H9 (cell line): ENCODE results near the gene ANKRD12. TPM values are rescaled to one million over a fixed set of nuclear protein-coding genes. Genes with fewer than 3 reads are reported as not detected.
"Not testable (repeated sequence)": the region's sequence is repeated elsewhere in the genome, so short reads cannot be mapped to it uniquely, and the experiment has no call there.

Experiments used
- DNase-seq: peaks from one replicate; pipeline ENCODE4 v3.0.0-alpha.2; 2017
- H2AFZ ChIP-seq: one replicate; pipeline ENCODE4 v1.6.1; 2013; ENCODE audit warnings: mild to moderate bottlenecking, low read length, control low read depth, moderate library complexity
- H2AK5ac ChIP-seq: 2 replicates; pipeline ENCODE4 v1.6.1; 2013; ENCODE audit warnings: low read length, control low read depth, mixed read lengths; ENCODE audit not compliant: insufficient read length
- H2BK120ac ChIP-seq: one replicate; pipeline ENCODE4 v1.6.1; 2013; ENCODE audit warnings: low read depth, mild to moderate bottlenecking, low read length, control low read depth, inconsistent platforms; ENCODE audit not compliant: poor library complexity, severe bottlenecking
- H2BK12ac ChIP-seq: 2 replicates; pipeline ENCODE4 v1.6.1; 2013; ENCODE audit warnings: low read length, control low read depth, mixed read lengths, low read depth; ENCODE audit not compliant: insufficient read length
- H2BK15ac ChIP-seq: 2 replicates; pipeline ENCODE4 v1.6.1; 2013; ENCODE audit warnings: low read depth, low read length, control low read depth
- H2BK20ac ChIP-seq: one replicate; pipeline ENCODE4 v1.6.1; 2013; ENCODE audit warnings: low read depth, mild to moderate bottlenecking, low read length, control low read depth, inconsistent platforms; ENCODE audit not compliant: poor library complexity, severe bottlenecking
- H2BK5ac ChIP-seq: 2 replicates; pipeline ENCODE4 v1.6.1; 2013; ENCODE audit warnings: low read length, control low read depth, mixed read lengths; ENCODE audit not compliant: insufficient read length
- H3K14ac ChIP-seq: 2 replicates; pipeline ENCODE4 v1.6.1; 2013; ENCODE audit warnings: low read length, control low read depth; ENCODE audit not compliant: insufficient read depth
- H3K18ac ChIP-seq: 2 replicates; pipeline ENCODE4 v1.6.1; 2013; ENCODE audit warnings: low read depth, mild to moderate bottlenecking, mixed read lengths, low read length, control low read depth; ENCODE audit not compliant: insufficient read length
- H3K23ac ChIP-seq: 2 replicates; pipeline ENCODE4 v1.6.1; 2013; ENCODE audit warnings: low read length, control low read depth, mixed read lengths, low read depth; ENCODE audit not compliant: insufficient read length
- H3K23me2 ChIP-seq: 2 replicates; pipeline ENCODE4 v1.6.1; 2013; ENCODE audit warnings: low read depth, mild to moderate bottlenecking, mixed read lengths, low read length, control low read depth; ENCODE audit not compliant: insufficient read length, poor library complexity, severe bottlenecking
- H3K27ac ChIP-seq: 2 replicates; pipeline ENCODE4 v1.5.1; 2013; ENCODE audit warnings: low read length, control low read depth, mixed read lengths, low read depth; ENCODE audit not compliant: insufficient read length
- H3K27me3 ChIP-seq: 2 replicates; pipeline ENCODE4 v1.6.1; 2013; ENCODE audit warnings: low read length, control low read depth, inconsistent platforms; ENCODE audit not compliant: insufficient read depth
- H3K4ac ChIP-seq: 2 replicates; pipeline ENCODE4 v1.6.1; 2013; ENCODE audit warnings: low read depth, mild to moderate bottlenecking, control low read depth, inconsistent platforms, low read length, moderate library complexity
- H3K4me1 ChIP-seq: 2 replicates; pipeline ENCODE4 v1.6.1; 2013; ENCODE audit warnings: low read length, control low read depth, inconsistent platforms; ENCODE audit not compliant: insufficient read depth
- H3K4me2 ChIP-seq: 2 replicates; pipeline ENCODE4 v1.6.1; 2013; ENCODE audit warnings: low read length, control low read depth, mixed read lengths; ENCODE audit not compliant: insufficient read length, insufficient read depth
- H3K56ac ChIP-seq: 2 replicates; pipeline ENCODE4 v1.6.1; 2013; ENCODE audit warnings: low read depth, mild to moderate bottlenecking, mixed read lengths, low read length, control low read depth; ENCODE audit not compliant: insufficient read length
- H3K79me1 ChIP-seq: 2 replicates; pipeline ENCODE4 v1.6.1; 2013; ENCODE audit warnings: low read depth, mild to moderate bottlenecking, moderate library complexity, low read length, control low read depth, inconsistent platforms; ENCODE audit not compliant: insufficient read depth, poor library complexity, severe bottlenecking
- H3K79me2 ChIP-seq: 2 replicates; pipeline ENCODE4 v1.6.1; 2013; ENCODE audit warnings: low read length, control low read depth, inconsistent platforms; ENCODE audit not compliant: insufficient read depth
- H3K9ac ChIP-seq: 2 replicates; pipeline ENCODE4 v1.6.1; 2013; ENCODE audit warnings: low read length, control low read depth, mixed read lengths; ENCODE audit not compliant: insufficient read length; ENCODE audit errors: extremely low read depth
- H3K9me3 ChIP-seq: one replicate; pipeline ENCODE4 v1.6.1; 2013; ENCODE audit warnings: low read depth, low read length, inconsistent platforms; ENCODE audit not compliant: control insufficient read depth
- H3T11ph ChIP-seq: one replicate; pipeline ENCODE4 v1.6.1; 2013; ENCODE audit warnings: mild to moderate bottlenecking, low read length, control low read depth, inconsistent platforms
- H4K20me1 ChIP-seq: one replicate; pipeline ENCODE4 v1.6.1; 2013; ENCODE audit not compliant: control insufficient read depth, insufficient read length, insufficient read depth
- H4K5ac ChIP-seq: 2 replicates; pipeline ENCODE4 v1.6.1; 2013; ENCODE audit warnings: low read depth, mild to moderate bottlenecking, mixed read lengths, low read length, control low read depth; ENCODE audit not compliant: insufficient read length
- H4K8ac ChIP-seq: replicated peaks from 2 replicates; pipeline ENCODE4 v1.6.1; 2013; ENCODE audit warnings: low read length, control low read depth, mixed read lengths, low read depth; ENCODE audit not compliant: insufficient read length
- H4K91ac ChIP-seq: 2 replicates; pipeline ENCODE4 v1.6.1; 2013; ENCODE audit warnings: low read depth, mild to moderate bottlenecking, moderate library complexity, mixed read lengths, low read length, control low read depth; ENCODE audit not compliant: insufficient read length
- H3K27ac Mint-ChIP-seq, 3 experiments: 2 replicates in 2 of 3; 3 replicates in 1 of 3; pipeline ENCODE4 v1.8.0; 2020 to 2021; ENCODE audit warnings: mixed read lengths in 3 of 3, mild to moderate bottlenecking in 1 of 3, moderate library complexity in 1 of 3
- H3K27me3 Mint-ChIP-seq: 2 replicates; pipeline ENCODE4 v1.8.0; 2021; ENCODE audit warnings: low read depth, mild to moderate bottlenecking, moderate library complexity, mixed read lengths
- H3K36me3 Mint-ChIP-seq, 3 experiments: 2 replicates in 2 of 3; 3 replicates in 1 of 3; pipeline ENCODE4 v1.8.0; 2020 to 2021; ENCODE audit warnings: low read depth in 3 of 3, mixed read lengths in 3 of 3; ENCODE audit not compliant: insufficient read depth in 1 of 3
- H3K4me1 Mint-ChIP-seq, 2 experiments: 2 replicates each; pipeline ENCODE4 v1.8.0; 2020; ENCODE audit warnings: mixed read lengths in 2 of 2
- H3K4me3 Mint-ChIP-seq, 2 experiments: 2 replicates in 1 of 2; 3 replicates in 1 of 2; pipeline ENCODE4 v1.8.0; 2020 to 2021; ENCODE audit warnings: mild to moderate bottlenecking in 2 of 2, mixed read lengths in 2 of 2, moderate library complexity in 1 of 2
- H3K9me3 Mint-ChIP-seq, 2 experiments: 2 replicates in 1 of 2; 3 replicates in 1 of 2; pipeline ENCODE4 v1.8.0; 2020; ENCODE audit warnings: mild to moderate bottlenecking in 2 of 2, mixed read lengths in 2 of 2, moderate library complexity in 1 of 2
- WGBS: extraction: QIAGEN DNeasy Blood & Tissue Kit; methylation state at CpG from one replicate; pipeline ENCODE4 v1.1.7; 2013; ENCODE audit warnings: missing lambda C conversion rate, low lambda C conversion rate, mixed read lengths; ENCODE audit not compliant: insufficient read length; ENCODE audit errors: extremely low coverage; 5-methylcytosine and 5-hydroxymethylcytosine counted together
- total RNA-seq: library from RNA; stranded (reverse); gene quantifications from 2 replicates; pipeline ENCODE4 v1.2.1, GENCODE V29; 2021

The ANKRD12 gene
- total RNA-seq, 1 experiment from 2014 or later, result 38.9 TPM

- not testable (repeated sequence) for H2BK20ac ChIP-seq, H4K8ac ChIP-seq, H3K4ac ChIP-seq, H3K4me3 Mint-ChIP-seq, H3K9ac ChIP-seq, H2BK12ac ChIP-seq, H3K14ac ChIP-seq, H3K9me3 ChIP-seq, H3K27me3 Mint-ChIP-seq, H3K23ac ChIP-seq, H3K56ac ChIP-seq, H4K20me1 ChIP-seq, H3K23me2 ChIP-seq, H4K5ac ChIP-seq, H3K27ac ChIP-seq, H2AK5ac ChIP-seq, H3K4me2 ChIP-seq, H3K79me2 ChIP-seq, H3T11ph ChIP-seq, H3K27ac Mint-ChIP-seq, H3K4me1 ChIP-seq, DNase-seq, H2BK120ac ChIP-seq, H3K18ac ChIP-seq, H3K4me1 Mint-ChIP-seq, H2BK5ac ChIP-seq, H3K79me1 ChIP-seq, H2AFZ ChIP-seq, H2BK15ac ChIP-seq, H3K27me3 ChIP-seq, H4K91ac ChIP-seq
- WGBS, result no CpG with 5 or more reads among the region's 3 CpGs
- H3K9me3 Mint-ChIP-seq, result peaks cover 23 to 29% of the 10 kb centered on the region in 2 experiments
- peaks cover 18 to 36% (median 24%) of the 10 kb centered on the region in 3 experiments for H3K36me3 Mint-ChIP-seq
These were observed 32.9 kb downstream of the ANKRD12 start for GRCh38 chr18:9169515-9169914.

- not testable (repeated sequence) for H2BK120ac ChIP-seq, H3K4me1 Mint-ChIP-seq, H3K9me3 ChIP-seq, H3K27ac Mint-ChIP-seq, H3K56ac ChIP-seq, H3K4me2 ChIP-seq, H3K4me1 ChIP-seq, H2BK15ac ChIP-seq, DNase-seq, H4K5ac ChIP-seq, H3K27me3 Mint-ChIP-seq, H4K20me1 ChIP-seq, H3K79me2 ChIP-seq, H4K91ac ChIP-seq, H3K23ac ChIP-seq, H2BK20ac ChIP-seq, H3K4me3 Mint-ChIP-seq, H3K23me2 ChIP-seq, H3K4ac ChIP-seq, H3K9ac ChIP-seq, H2BK12ac ChIP-seq, H3K18ac ChIP-seq, H3K14ac ChIP-seq, H2AK5ac ChIP-seq, H3T11ph ChIP-seq, H4K8ac ChIP-seq, H2BK5ac ChIP-seq, H2AFZ ChIP-seq, H3K27me3 ChIP-seq, H3K79me1 ChIP-seq, H3K27ac ChIP-seq
- no CpG with 5 or more reads among the region's 3 CpGs for WGBS
- Mint-ChIP-seq H3K9me3 (peaks cover 14 to 20% of the 10 kb centered on the region in 2 experiments), H3K36me3 (peaks cover 14 to 30% (median 18%) of the 10 kb centered on the region in 3 experiments)
These were observed 35.3 kb downstream of the ANKRD12 start for GRCh38 chr18:9171919-9172318.
